Measurements from ENCODE around the gene PCARE. TPM values are rescaled to one million over a fixed set of nuclear protein-coding genes. Genes with fewer than 3 reads are reported as not detected.

Gene PCARE
- total RNA-seq, 1 experiment from 2014 or later = not detected

GRCh38 chr2:29014811-29015421, 59.4 kb downstream of the PCARE start:
- no peak overlapping the region for H3K4me3 ChIP-seq (ENCODE audit: low read depth in 2 of 2, low read length in 2 of 2)
- no peak for DNase-seq (ENCODE audit: low read depth, low spot score)
- intact Hi-C loops (cut with micrococcal nuclease; ENCODE audit: unreplicated experiment) = no loop called here
- in situ Hi-C loops (cut with HindIII; ENCODE audit: low pct_unique_long_range_greater_than_20kb, low sequenced_read_pairs) = no loop called here
- H3K27me3 ChIP-seq (ENCODE audit: control insufficient read depth, insufficient read depth, low read length) = no peaks in the 10 kb centered on the region
- TF ChIP-seq, protein P1, sequence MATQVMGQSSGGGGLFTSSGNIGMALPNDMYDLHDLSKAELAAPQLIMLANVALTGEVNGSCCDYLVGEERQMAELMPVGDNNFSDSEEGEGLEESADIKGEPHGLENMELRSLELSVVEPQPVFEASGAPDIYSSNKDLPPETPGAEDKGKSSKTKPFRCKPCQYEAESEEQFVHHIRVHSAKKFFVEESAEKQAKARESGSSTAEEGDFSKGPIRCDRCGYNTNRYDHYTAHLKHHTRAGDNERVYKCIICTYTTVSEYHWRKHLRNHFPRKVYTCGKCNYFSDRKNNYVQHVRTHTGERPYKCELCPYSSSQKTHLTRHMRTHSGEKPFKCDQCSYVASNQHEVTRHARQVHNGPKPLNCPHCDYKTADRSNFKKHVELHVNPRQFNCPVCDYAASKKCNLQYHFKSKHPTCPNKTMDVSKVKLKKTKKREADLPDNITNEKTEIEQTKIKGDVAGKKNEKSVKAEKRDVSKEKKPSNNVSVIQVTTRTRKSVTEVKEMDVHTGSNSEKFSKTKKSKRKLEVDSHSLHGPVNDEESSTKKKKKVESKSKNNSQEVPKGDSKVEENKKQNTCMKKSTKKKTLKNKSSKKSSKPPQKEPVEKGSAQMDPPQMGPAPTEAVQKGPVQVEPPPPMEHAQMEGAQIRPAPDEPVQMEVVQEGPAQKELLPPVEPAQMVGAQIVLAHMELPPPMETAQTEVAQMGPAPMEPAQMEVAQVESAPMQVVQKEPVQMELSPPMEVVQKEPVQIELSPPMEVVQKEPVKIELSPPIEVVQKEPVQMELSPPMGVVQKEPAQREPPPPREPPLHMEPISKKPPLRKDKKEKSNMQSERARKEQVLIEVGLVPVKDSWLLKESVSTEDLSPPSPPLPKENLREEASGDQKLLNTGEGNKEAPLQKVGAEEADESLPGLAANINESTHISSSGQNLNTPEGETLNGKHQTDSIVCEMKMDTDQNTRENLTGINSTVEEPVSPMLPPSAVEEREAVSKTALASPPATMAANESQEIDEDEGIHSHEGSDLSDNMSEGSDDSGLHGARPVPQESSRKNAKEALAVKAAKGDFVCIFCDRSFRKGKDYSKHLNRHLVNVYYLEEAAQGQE (IDR thresholded peaks at IDR 0.05; ENCODE audit: insufficient read depth in 1 of 2, low read depth in 2 of 2, low read length in 1 of 2) = no peak
- TF ChIP-seq SIN3A (IDR thresholded peaks at IDR 0.05; ENCODE audit: borderline replicate concordance, insufficient read depth, low read depth, low read length) (no peak), POLR2AphosphoS5 (IDR thresholded peaks at IDR 0.05; ENCODE audit: low read depth, low read length) (no peak), TCF7L2 (IDR thresholded peaks at IDR 0.05; ENCODE audit: low read depth, low read length) (no peak)
- TF ChIP-seq, protein P2, sequence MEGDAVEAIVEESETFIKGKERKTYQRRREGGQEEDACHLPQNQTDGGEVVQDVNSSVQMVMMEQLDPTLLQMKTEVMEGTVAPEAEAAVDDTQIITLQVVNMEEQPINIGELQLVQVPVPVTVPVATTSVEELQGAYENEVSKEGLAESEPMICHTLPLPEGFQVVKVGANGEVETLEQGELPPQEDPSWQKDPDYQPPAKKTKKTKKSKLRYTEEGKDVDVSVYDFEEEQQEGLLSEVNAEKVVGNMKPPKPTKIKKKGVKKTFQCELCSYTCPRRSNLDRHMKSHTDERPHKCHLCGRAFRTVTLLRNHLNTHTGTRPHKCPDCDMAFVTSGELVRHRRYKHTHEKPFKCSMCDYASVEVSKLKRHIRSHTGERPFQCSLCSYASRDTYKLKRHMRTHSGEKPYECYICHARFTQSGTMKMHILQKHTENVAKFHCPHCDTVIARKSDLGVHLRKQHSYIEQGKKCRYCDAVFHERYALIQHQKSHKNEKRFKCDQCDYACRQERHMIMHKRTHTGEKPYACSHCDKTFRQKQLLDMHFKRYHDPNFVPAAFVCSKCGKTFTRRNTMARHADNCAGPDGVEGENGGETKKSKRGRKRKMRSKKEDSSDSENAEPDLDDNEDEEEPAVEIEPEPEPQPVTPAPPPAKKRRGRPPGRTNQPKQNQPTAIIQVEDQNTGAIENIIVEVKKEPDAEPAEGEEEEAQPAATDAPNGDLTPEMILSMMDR (IDR thresholded peaks at IDR 0.05) = no peak
- ChIA-PET POLR2A (no interaction called here), CTCF (no interaction called here)
- no peak overlapping the region for H3K27ac ChIP-seq (ENCODE audit: low read length)
- H3K9me3 ChIP-seq (ENCODE audit: control insufficient read depth, insufficient read depth, low read depth, low read length) = no peaks in the 10 kb centered on the region
- no TSS peak for BruUV-seq (replicated peaks)
- H3K36me3 ChIP-seq (ENCODE audit: control insufficient read depth, insufficient read depth, low read length) = no peaks in the 10 kb centered on the region
- H3K4me1 ChIP-seq (ENCODE audit: control insufficient read depth, insufficient read depth, low read length) = peaks cover 3% of the 10 kb centered on the region; the same call in 1 of the 2 replicates
- 0 out of 2 replicates have a peak, but pooled peaks have one; percentile 46 for ATAC-seq

DNA sequence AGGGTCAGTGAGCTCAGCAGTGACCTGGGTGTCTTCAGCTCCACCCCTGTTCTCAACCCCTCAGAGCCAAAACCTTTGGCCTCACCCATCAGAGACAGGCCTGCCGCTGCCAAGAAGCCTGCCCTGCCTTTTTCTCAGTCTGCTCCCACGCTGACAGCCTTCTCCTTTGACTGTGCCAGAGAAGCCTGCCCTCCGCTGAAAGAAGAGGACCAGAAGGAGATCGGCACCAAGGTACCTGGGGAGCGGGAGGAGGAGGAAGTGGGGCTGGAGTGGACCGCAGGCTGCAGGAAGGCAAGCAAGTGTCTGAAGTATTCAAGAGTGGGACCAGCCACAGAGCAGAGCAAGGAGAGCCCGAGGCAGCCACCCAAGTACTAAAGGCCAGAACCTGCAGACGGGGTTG, 60.0 kb downstream of the PCARE start:
- Histone ChIP-seq H3K27me3 (ENCODE audit: control insufficient read depth, insufficient read depth, low read length) (no peaks in the 10 kb centered on the region), H3K27ac (ENCODE audit: low read length) (no peak overlapping the region), H3K4me3 (ENCODE audit: low read depth in 2 of 2, low read length in 2 of 2) (no peak overlapping the region), H3K36me3 (ENCODE audit: control insufficient read depth, insufficient read depth, low read length) (no peaks in the 10 kb centered on the region), H3K9me3 (ENCODE audit: control insufficient read depth, insufficient read depth, low read depth, low read length) (no peaks in the 10 kb centered on the region), H3K4me1 (ENCODE audit: control insufficient read depth, insufficient read depth, low read length) (peaks cover 3% of the 10 kb centered on the region; the same call in 1 of the 2 replicates)
- BruUV-seq (replicated peaks) = no TSS peak
- ATAC-seq = no peak
- in situ Hi-C loops (cut with HindIII; ENCODE audit: low pct_unique_long_range_greater_than_20kb, low sequenced_read_pairs) = no loop called here
- ChIA-PET POLR2A (no interaction called here), CTCF (no interaction called here)
- no peak for DNase-seq (ENCODE audit: low read depth, low spot score)
- TF ChIP-seq TCF7L2 (IDR thresholded peaks at IDR 0.05; ENCODE audit: low read depth, low read length) (no peak), POLR2AphosphoS5 (IDR thresholded peaks at IDR 0.05; ENCODE audit: low read depth, low read length) (no peak), SIN3A (IDR thresholded peaks at IDR 0.05; ENCODE audit: borderline replicate concordance, insufficient read depth, low read depth, low read length) (no peak)
- TF ChIP-seq, protein P2 (IDR thresholded peaks at IDR 0.05) = no peak
- TF ChIP-seq, protein P1 (IDR thresholded peaks at IDR 0.05; ENCODE audit: insufficient read depth in 1 of 2, low read depth in 2 of 2, low read length in 1 of 2) = no peak
- intact Hi-C loops (cut with micrococcal nuclease; ENCODE audit: unreplicated experiment) = no loop called here
